Activated CD4-positive, CD25-positive, alpha-beta regulatory T cell treated with anti-CD3 and anti-CD28 coated beads, Interleukin-2, amount 50 U/mL, for 24 hours (primary cell): Measurements from ENCODE around the gene NSD1.
A peak's percentile ranks its signal among the peaks of the same experiment; 100 is the strongest.

Source experiments
- ATAC-seq, 2 donors: fragments of 150-1000 bp; cut with Tn5 transposase; one replicate each; pipeline ENCODE4 v1.10.0; 2021; ENCODE audit warnings: mild to moderate bottlenecking in 1 of 2, moderate library complexity in 1 of 2

Gene NSD1

DNA sequence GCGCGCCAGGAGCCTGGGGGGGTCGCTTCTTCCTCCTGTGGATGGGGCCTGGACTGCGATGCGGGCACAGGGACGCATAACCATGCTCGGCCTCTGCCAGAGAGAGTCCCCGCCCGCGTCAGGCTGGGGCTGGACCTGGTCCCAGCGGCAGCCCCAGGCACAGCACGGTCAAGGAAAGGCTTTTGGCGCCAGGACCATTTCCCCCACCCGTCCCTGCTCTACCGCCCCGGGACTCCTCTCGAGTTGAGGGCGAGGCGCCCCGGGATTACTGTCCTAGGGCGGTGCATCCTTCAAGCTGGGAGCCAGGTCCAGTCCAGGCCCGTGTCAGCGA, 177.8 kb downstream of the NSD1 start:
- ATAC-seq: no peak

DNA sequence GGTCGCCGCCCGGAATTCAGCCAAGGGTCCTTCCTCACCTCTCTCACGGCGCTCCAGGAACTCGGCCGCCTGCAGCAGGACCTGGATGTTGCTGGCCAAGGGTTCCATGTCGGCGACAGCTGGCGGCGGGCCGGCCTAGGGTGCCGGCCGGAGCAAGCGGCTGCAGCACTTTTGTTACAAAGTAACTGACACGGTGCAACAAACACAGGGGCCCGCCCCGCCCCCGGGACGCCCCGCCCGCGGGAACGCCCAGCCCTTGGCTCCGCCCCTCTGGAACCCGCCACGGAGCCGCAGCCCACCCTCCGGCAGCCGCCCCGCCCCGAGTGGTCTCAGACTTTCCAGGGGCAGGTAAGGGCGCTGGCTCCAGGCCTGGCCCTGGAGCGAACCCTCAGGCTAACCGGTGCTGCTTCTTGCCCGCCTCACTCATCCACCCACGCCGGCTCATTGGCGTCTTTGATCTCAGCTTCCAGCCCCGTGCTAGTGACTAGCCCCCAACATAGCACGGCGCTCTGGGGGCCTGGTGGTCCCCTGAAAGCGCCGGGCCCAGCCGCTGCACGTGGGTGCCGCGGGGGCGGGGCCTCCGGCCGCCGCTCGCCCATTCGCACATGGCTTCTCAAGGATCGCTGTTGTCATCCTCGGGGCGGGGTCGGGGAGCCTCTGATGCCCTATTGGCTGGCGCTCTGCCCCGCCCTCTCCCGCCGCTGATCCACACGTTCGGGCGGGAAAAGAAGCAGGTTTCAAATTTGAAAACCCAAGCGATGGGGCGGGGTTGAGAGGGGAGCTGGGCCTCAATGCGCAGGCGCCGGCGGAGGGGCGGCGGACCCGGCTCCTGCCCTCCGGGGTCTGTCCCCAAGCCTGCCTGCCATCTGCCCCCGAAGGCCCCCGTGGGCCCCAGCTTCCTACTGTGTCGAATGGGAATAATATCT, 178.4 kb downstream of the NSD1 start, which contains the start of gene MXD3:
Gene MXD3, minus strand, starts transcription at position 176 of the 926 bp plus-strand sequence. Its CDS starts 68 bp downstream, at position 108.
- ATAC-seq: peak; percentile 92 to 93

DNA sequence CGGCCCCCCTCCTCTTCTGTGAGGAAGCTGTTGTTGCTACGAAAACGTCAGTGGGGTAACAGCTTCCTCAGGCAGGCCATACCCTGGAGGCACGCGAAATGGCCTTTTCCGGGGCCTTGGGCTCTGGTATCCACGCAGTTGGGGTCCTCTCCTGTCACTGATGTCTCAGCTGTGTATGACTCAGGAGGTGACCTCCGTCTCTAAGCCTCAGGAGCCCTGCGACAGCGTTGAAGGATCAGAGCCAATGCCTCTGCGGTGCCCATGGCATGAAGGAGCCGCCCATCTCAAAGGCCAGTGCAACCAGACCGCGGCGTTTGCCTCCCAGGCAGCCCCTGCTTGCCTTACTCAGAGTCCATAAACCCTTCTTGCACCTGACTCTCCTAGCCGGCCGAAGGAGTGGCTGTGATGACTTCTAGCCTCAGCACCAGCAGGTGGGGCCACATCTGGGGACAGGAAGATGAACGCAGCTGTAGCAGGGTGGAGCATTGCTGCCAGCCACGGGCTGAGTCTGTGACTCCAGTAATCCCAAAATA, 179.1 kb downstream of the NSD1 start:
- ATAC-seq: peak; percentile 9

DNA sequence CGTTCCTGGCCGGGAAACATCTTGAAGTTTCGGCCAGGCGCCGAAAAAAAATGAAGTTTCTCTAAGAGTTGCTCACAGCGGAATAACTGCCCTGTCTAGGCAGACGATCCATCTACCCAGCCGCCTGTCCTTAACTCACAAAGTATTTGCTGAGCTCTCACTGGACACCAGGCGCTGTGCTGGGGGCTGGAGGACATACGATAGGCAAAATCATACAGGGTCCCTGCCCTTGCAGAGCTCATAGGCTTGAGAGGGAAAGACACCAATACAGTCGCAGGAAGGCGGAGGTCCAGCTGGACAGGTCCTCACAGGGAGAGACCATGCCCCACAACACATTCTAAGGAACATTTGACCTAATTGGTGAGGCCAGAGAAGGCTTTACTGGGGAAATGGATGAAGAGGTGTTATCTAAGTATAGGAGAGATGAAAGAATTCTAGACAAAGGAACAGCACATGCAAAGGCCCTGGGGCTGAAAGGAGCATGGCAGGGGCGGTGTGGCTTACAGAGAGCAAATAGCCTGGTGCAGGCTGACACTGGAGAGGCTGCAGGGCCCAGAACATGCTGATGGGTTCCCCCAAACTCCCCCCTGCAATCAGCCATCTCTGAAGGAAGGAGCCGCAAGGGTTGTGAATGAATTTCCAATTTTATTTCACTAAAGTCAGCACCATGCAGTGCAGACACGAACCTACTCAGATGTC, 180.1 kb downstream of the NSD1 start:
- no peak for ATAC-seq

DNA sequence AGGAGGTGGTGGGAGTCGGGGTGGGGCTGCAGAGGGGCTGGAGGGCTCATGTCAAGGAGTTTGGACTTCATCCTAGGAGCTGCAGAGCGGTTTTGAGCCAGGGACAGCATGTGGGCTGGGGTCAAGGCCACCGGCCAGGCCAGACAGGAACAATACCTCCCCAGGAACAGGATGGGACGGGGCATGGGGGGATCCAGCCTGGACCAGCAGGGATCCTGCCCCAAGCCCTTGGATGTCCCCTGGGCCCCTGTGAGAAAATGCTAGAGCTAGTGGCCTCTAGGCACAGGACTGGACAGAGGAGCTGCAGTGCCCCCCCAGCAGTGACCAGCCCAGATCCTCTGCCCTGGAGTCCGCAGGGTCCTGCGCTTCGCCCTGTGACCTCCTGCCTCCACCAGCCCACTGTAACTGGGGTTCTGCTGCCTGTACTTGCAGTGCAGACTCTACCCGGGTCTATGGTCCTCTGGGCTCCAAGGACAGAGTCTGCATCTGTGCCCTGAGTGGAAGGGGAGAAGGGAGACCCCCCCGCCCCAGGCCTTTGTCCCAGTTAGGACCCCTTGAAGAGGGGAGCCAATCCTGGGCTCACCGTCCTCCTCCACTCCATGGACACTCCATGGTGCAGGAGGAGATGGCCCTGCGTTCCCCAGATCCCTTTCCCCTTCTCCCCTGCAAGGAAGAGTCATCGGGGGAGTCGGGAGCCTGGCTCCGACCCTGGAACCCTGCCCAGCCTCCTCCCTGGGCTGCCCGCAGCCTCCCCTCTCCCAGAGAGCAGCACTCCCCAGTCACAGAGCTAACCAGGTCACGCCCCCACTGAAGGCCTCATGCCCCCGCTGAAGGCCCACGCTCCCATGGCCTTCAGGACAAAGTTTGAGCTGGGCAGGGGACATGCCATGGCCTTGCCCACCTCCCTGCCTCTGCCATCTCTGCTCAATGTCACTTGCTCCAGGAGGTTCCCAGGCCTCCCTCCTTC, 181.1 kb downstream of the NSD1 start:
- ATAC-seq: no peak

DNA sequence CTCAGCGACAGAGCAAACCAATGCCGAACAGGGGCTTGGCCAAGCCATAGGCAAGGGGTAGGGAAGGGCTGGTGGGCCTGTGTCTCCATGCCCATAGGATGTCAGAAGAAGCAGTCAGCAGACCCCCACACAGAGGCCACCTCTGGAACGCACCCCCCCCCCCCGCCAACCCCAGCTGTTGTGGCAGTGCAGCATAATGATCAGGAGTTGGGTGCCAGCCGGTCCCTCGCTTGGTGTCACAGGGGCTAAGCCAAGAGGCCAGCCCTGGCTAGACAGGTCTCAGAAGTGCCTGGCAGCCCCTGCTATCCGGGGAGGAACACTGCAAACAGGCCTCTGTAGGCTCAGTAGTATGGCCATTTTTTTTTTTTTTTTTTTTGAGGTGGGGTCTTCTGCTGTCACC, 181.8 kb downstream of the NSD1 start:
- ATAC-seq: no peak

DNA sequence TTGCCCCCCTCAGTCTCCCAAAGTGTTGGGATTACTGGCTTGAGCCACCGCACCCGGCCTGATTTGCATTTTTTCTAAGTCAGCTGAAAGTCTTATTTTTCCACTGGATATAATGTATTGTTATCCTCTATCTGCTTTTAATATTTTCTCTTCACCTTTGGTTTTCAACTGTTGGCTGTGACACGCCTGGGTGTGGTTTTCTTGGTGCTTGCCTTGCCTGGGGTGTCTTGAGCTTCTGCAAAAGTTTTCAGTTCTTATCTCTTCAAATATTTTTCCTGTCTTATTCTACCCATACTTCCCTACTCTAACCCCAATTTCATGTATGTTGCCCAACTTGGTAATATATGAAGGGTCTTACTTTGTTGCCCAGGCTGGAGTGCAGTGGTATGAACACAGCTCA, 182.4 kb downstream of the NSD1 start:
- ATAC-seq: no peak

DNA sequence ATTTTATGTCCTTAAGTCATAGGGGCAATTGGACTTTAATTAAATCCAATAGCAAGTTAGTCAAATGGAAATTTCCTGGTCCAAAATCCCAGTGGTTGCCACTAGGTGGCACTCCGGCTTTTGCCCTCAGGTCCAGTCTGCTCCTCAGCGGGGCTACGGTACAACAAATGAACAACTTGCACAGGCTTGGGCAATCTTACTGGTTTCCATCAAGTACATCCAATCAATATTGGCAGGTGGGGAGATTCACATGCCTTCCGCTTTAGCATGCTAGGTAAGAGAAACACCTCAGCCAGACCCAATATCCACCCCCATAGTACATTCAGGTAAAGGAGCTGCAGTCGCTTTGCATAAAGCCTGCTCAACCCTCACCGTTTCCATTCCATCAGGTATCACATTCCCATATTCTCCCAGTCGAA, 184.4 kb downstream of the NSD1 start:
- peak; percentile 64 to 78 for ATAC-seq

DNA sequence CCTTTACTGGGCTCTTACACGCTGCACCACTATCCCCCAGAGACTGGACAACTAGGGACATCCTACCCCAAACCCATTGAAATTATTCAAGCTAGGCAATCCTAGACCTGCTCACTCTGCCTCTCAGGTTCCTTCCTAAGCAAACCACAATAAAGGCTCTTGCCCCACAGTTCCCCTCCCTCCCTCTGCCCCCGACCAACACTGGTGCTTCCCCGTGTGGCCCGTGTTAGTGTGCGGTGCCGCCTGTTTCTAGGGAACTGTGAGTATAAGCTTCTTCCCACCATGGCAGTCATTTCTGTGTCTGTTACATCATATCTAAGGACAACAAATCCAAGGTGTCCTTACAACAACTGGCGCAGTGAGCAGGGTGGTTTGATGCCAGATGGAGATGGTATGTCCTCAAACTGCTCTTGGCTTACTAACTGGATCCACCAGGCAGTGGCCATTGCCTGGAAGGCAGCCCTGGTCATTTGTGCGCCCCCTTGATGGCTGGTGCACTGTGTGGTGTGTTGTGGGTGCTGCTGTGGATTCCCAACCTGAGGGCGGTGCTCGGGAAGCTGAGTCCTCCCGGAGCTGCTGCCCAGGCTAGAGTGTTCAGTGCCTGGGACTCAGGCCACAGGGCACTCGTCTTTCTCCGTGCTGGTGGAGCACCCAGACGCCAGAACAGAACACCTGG, 186.5 kb downstream of the NSD1 start:
- ATAC-seq: peak in 1 of 2 donors; percentile 20

DNA sequence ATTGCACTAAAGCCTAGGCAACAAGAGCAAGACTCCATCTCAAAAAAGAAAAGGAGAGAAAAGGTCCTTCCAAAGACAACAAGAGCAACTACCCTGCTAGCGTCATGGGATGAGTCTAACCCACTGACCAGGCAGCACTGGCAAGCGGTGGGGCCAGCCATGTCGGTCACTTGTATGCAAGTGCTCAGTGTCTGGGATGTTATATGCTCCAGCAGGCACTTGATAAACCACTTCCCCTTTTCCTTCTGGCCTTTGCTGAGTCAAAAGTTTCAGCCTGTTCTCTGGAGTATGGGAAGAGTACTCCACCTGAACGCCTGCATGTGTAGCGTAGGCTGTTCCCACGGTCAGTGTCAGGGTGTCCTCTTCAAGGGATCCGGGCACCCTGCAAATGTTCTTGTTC, 187.3 kb downstream of the NSD1 start:
- no peak for ATAC-seq

DNA sequence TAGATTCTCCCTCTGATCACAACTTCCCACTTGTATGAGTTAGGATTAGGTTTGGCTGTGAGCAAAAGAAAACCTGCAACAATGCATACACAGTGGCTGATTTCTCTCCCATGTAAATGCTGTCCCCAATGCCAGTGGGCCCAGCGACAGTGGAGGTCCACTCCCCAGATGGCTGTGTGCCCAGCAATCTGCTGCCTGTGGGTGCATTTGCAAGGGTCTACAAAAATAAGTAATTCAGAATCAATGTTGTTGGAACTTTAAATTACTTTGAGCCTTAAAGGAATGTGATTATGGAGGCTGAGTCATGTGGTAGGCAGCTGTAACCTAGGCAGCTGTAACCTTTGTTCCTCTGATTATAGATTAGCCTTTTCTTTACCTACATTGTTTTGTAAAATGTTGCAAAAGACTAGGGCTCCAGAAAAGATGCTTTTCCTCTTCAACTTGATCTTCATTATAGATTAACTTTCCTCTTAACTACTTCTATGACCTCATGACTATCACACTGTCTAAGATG, 192.4 kb downstream of the NSD1 start:
- no peak for ATAC-seq

DNA sequence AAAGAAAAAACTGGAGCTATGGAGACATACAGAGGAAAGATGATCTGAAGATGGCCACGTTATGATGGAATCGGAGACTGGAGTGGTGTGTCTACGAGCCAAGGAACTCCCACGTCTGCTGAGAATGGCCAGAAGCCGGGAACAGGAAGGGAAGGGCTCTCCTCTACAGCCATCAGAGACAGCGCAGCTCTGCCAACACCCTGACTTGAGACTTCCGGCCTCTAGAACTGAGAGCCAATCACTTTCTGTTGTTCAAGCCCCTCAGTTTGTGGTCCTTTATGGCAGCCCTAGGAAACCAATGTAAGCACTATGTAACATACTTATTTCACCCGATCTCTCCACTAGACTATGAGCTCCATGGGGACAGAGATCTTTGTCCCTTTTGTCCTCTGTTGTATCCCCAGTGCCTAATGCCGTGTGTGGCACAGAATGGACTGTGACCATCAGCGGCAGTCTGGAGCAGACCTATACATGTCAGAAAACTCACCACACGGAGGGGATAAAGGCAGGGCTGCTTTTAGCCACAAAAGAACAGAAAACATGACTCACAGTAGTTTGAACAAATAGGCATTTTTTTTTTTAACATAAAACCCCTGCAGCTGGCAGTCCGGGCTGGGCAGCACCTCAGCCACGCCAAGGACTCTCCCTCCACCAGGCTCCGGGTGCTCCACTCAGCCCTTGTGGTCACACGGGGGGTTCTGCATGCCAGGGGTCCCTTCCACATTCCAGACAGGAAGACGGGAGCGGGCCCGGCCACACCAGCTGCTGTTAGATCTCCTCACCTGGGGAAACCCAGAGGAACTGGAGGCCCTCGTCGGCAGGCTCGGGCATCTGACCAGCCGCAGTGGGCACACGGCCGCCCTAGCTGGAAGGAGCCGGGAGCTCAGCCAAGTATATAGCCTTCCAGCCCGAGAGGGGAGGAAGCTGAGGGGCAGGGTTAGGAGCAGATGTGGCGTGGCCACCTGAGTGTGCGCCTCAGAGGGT, 194.3 kb downstream of the NSD1 start:
- ATAC-seq: peak; percentile 57 to 79

DNA sequence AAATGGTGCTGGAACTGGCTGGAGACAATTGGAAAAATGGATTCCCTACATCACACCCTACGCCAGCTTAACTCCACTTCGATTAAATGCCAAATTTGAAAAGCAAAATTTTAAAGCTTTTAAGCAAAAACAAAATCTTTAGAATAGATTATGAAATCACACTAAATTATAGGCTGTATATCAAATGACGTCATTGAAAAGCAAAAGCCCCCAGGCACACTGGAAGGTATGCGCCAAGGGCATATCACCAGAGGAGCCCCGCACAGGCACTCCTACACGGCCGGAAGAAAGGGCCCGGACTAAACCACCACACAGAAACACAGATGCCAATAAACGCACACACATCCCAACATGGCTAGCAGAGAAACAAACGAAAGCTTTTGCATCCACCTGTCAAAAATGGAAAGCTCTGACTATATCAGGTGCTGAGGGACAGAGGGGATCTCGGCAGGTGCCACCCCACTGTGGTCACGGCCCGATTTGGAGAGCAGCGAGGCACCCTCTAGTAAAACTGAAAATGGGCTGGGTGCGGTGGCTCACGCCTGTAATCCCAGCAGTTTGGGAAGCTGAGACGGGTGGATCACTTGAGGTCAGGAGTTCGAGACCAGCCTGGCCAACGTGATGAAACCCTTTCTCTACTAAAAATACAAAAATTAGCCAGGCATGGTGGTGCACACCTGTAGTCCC, 195.1 kb downstream of the NSD1 start:
- no peak for ATAC-seq

DNA sequence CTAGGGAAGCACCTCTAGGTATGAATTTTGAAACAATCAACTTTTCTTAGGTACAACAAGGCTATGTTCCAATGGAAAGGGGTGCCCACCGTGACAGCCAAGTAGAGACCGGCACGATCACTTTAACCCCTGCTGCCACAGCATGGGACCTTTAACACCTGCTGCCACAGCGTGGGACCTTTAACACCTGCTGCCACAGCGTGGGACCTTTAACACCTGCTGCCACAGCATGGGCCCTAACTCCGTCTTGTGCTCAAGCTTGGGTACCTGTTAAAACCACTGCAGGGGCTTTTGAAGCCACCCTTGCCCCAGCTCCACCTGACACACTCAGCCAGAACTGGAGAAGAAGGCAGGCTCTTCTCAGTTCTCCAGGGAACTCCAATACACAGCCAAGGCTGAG, 196.3 kb downstream of the NSD1 start:
- ATAC-seq: no peak

DNA sequence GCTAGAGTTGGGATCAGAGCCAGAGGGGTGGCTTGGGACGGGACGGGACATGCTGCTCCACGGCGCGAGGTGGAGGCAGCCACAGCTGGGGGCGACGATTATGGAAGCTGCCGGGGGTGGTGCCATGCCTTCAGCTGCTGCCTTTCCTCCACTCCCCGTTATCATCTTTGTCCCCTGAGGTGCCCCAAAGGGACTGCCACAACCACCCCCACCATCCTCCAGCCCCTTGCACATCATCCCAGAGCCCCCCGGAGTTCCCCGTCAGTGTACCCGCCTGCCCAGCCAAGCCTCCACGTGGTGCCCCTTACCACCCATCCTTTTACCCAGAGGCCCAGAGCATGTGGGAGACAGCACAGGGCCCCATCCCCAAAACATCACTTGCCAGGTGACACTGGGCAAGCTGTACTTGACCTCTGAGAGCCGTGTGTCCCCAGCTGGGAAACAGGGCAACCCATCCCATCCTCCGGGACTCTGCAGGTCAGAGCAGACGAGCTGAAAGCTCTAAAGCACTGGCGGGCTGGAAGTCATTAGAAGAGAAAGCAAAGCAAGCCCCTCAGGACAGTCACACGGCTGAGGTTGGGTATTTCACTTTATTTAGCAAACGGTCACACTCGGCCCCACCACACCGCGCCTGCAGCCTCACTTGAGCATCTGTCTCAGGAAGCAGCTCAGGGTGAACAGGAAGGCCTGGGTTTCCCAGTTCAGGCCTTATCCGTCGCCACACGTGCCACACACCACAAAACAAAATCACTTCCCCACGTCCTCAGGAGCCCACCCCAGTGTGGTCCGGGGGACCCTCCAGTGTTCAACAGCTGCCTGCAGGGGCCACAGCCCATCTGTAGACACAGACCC, 197.6 kb downstream of the NSD1 start:
- no peak for ATAC-seq

DNA sequence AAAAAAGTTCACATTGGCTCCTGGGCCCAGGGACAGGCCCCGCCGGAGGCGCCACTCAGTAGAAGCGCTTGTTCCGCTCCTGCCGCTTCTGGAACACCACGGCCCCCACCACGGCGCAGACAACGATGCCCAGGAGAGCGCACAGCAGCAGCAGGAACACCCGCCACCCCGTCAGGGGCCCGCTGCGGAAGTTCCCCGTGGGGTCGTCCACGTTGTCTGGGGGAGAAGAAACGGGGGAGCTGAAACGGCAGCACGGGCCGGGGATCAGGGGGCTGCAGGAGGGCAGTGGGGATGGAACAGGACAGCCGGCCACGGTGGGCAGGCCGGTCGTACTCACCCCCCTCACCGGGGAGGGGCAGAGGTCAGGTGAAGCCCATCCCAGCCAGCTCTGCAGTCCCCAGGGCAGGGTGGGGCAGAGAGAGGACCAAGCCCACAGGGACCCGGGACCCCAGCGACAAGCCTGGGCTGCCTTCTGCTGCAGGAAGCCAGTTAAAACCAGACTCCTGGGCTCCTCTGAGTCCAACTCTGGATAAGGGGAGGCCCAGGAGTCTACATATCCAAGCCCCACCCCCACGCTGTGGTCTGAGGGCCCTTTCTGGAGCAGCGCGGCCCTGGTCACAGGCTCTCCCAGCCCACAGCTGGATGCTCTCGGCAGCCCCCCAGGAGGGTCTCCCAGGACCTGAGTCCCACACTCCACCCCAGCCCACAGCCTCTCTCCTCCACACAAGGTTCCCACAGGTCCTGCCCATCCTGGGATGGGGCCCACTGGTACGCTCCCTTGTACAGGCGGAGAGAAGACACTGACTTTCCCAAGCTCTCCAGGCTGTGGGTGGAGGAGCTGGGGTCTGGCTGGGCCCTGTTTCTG, 198.7 kb downstream of the NSD1 start:
- no peak for ATAC-seq

DNA sequence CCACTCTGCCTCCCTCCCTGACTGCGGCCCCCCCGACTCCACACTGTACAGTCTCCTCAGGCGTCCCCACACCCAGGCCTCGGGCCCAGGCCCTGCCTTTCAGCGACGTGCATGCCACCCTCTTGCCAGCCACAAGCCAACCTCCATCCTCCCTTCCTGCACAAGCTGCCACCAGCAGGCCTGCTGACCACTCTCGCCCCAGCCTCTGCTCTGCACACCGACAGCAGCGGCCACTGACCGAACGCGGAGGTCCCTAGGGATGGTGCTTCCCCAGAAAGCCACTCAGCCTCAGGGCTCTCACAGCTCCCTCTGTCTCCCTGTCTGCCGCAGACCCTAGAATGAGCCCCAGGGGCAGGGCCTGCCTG, 199.3 kb downstream of the NSD1 start:
- ATAC-seq: no peak
